ENCODE measurements around the gene TRPM5. TPM values are rescaled to one million over a fixed set of nuclear protein-coding genes. Genes with fewer than 3 reads are reported as not detected.

Gene TRPM5
- total and polyA plus RNA-seq, 8 donors, result 0.15 to 11.6 (median 0.45) TPM; not detected in 1

DNA sequence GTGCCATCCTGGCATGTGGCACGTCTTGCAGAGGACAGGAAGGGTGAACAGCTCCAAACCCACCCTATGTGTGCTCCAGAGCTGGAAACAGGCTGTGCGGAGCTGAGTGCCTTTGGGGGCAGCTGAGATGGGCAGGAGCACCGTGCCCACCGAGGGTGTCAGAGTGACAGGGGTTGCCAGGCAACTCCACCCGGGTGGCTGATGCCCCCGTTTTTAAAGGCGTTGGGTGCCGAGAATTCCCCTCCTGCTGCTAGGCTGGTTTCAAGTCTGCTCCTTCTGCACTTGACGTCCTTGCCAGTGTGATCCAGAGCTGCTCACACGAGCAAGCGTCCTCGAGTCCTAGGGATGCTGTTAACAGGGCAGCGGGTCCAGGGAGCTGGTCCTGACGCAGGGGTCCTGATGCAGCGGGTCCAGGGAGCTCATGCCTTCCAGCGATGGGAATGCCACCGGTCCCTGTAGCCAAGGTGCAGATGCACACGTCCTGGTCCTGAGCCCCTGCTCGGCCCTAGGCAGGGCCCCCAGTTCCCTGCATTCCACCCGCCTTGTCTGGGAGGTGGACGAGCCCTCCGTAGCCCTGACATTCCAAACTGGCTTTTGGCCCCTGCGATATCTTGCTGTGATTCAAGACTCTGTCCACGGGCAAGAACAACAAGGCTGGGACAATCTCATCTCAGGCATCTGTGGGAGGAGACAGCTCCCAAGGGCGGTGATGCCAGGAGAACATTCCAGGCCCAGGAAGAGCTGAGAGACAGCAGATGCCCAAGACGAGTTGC is 5.4 kb upstream of the TRPM5 start:
- TF ChIP-seq EP300 (IDR thresholded peaks at IDR 0.05) (no peak), POLR2A (IDR thresholded peaks at IDR 0.05) (no peak), POLR2AphosphoS5 (IDR thresholded peaks at IDR 0.05) (no peak)
- TF ChIP-seq, protein P1, sequence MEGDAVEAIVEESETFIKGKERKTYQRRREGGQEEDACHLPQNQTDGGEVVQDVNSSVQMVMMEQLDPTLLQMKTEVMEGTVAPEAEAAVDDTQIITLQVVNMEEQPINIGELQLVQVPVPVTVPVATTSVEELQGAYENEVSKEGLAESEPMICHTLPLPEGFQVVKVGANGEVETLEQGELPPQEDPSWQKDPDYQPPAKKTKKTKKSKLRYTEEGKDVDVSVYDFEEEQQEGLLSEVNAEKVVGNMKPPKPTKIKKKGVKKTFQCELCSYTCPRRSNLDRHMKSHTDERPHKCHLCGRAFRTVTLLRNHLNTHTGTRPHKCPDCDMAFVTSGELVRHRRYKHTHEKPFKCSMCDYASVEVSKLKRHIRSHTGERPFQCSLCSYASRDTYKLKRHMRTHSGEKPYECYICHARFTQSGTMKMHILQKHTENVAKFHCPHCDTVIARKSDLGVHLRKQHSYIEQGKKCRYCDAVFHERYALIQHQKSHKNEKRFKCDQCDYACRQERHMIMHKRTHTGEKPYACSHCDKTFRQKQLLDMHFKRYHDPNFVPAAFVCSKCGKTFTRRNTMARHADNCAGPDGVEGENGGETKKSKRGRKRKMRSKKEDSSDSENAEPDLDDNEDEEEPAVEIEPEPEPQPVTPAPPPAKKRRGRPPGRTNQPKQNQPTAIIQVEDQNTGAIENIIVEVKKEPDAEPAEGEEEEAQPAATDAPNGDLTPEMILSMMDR (IDR thresholded peaks at IDR 0.05), result no peak
- no peak for DNase-seq
- intact Hi-C loops (cut with DNase I; ENCODE audit: low total_unique reads), result no loop called here
- Histone ChIP-seq H3K27me3 (peaks cover 0 to 73% (median 0%) of the 10 kb centered on the region in 3 donors), H3K27ac (no peak overlapping the region), H3K4me3 (no peak overlapping the region), H3K4me1 (peaks cover 15 to 33% (median 31%) of the 10 kb centered on the region in 4 donors), H3K9me3 (no peaks in the 10 kb centered on the region), H3K36me3 (no peaks in the 10 kb centered on the region)
- WGBS, 5 donors, result 81 to 89% (median 83%) methylated on average over 15 to 26 of the region's 26 CpGs

DNA sequence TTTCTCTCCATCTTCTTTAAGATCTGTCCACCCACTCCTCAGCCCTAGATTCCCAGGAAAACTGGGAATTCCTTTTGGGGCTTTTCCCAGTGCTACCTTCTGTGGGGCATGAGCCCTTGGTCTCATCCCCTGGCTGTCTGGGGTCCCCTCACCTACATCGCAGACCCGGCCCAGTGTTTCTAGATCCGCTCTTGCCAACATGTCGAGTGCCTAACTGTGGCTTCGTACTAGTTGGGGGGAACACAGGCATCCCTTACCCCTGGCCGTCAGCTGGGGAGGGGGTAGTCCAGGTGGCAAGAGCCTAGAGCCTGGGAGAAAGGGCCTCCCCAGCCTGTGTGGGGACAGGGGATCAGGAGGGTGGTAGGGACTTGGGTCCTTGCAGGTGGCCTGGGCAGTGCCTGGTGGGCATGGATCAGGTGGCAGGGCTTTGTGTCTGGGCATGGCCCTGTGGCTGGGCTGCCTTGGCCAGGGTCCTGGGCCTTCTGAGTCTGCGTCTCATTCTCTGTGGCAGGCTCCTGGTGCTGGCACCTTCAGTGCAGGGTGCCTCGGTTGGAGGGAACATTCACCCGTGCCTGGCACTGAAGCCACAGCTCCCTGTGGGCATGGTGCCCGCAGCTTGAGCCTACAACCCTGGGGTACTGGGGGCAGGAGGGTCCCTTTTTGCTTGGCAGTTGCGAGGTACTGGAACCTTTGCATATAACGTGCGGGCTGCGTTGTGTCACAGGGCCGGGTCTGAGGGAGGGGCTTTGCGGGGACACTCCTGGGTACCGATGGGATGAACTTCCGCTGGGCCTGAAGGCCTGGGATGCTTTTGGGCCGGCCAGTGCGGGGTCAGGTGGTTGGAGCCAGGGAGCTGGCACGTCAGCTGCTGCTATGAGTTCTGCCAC is 4.6 kb upstream of the TRPM5 start:
- TF ChIP-seq POLR2A (IDR thresholded peaks at IDR 0.05), result no peak
- TF ChIP-seq, protein P1 (IDR thresholded peaks at IDR 0.05), result no peak
- TF ChIP-seq EP300 (IDR thresholded peaks at IDR 0.05), result no peak
- no peak for TF ChIP-seq POLR2AphosphoS5 (IDR thresholded peaks at IDR 0.05)
- intact Hi-C loops (cut with DNase I; ENCODE audit: low total_unique reads), result no loop called here
- Histone ChIP-seq H3K27me3 (peaks cover 4 to 80% (median 4%) of the 10 kb centered on the region in 3 donors), H3K4me1 (peaks cover 18 to 39% (median 36%) of the 10 kb centered on the region in 4 donors), H3K4me3 (no peak overlapping the region), H3K27ac (peak overlapping the region in 2 of 5 donors; percentile 26 to 88), H3K36me3 (no peaks in the 10 kb centered on the region), H3K9me3 (no peaks in the 10 kb centered on the region)
- DNase-seq, result no peak
- WGBS, 5 donors, result 87 to 92% (median 90%) methylated on average over 12 to 21 of the region's 21 CpGs

DNA sequence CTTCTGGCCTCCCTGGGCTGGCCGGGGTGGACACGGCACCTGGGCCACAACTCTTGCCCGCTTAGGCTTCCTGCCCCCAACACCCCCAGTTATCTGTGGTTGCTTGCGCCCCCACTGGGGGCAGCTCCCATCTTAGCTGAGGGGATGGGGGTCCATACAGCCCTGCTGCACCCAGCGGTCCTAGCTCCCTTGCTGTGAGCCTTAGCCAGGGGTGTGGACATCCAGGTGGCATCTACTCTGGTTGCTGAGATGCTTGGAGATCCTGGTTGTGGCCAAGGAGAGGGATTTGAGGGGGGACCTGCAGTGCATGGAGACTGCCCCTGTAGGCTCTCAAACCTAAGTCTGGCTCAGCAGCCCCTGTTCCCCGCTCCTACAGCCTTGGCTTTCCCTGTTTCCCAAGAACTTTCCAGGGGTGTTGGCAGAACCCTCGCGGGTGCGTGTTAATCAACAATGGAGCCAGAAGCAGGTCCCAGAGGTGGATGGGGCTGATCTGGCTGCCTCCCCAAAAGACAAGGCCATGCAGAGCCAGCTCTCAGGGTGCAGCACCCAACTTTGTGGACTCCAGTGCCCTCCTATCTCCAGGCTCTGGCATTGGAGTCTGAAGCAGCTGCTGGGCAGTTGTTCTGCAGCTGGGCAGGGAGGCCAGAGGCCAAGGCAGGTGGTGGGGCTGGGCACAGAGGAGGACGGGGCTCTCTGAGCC is 3.8 kb upstream of the TRPM5 start:
- 65 to 76% (median 71%) methylated on average over 8 to 10 of the region's 10 CpGs for WGBS, 5 donors
- no peaks in the 10 kb centered on the region for H3K36me3 ChIP-seq
- H3K27ac ChIP-seq, result peak overlapping the region; percentile 5 to 88 (median 82)
- TF ChIP-seq POLR2A (IDR thresholded peaks at IDR 0.05) (no peak), POLR2AphosphoS5 (IDR thresholded peaks at IDR 0.05) (no peak), EP300 (IDR thresholded peaks at IDR 0.05) (no peak)
- TF ChIP-seq, protein P1 (IDR thresholded peaks at IDR 0.05), result no peak
- peak overlapping the region in 2 of 4 donors; percentile 55 to 63 for H3K4me3 ChIP-seq
- H3K4me1 ChIP-seq, result peaks cover 19 to 47% (median 41%) of the 10 kb centered on the region in 4 donors
- H3K27me3 ChIP-seq, result peaks cover 5 to 88% (median 9%) of the 10 kb centered on the region in 3 donors
- no peak for DNase-seq
- H3K9me3 ChIP-seq, result peaks cover 0 to 6% (median 0%) of the 10 kb centered on the region in 4 donors
- intact Hi-C loops (cut with DNase I; ENCODE audit: low total_unique reads), result no loop called here

Data from stomach (tissue), 9 donors.